ENCODE results near the gene SPG7.

GRCh38 chr16:89544713-89545043, 36.5 kb downstream of the SPG7 start:
- no peak for TF ChIP-seq CTCF (IDR thresholded peaks at IDR 0.05)
- no peak for TF ChIP-seq POLR2A (IDR thresholded peaks at IDR 0.05)
- TF ChIP-seq POLR2AphosphoS5 (IDR thresholded peaks at IDR 0.05; ENCODE audit: insufficient read depth in 1 of 2, low read depth in 1 of 2): no peak

All from vagina (tissue), 2 donors.